SKM-1 treated with dmso at 0.1 percent for 144 hours (cell line): ENCODE data around the gene SWSAP1.
"Not testable (repeated sequence)": the region's sequence is repeated elsewhere in the genome, so short reads cannot be mapped to it uniquely, and the experiment has no call there.

ENCODE experiments used
- DNase-seq: peaks from one replicate; lab custom pipeline; 2025; ENCODE audit not compliant: unreplicated experiment; lab: John Stamatoyannopoulos, UW

SWSAP1 gene

GRCh38 chr19:11374433-11375142 lies at the start of gene SWSAP1:
SWSAP1 (plus strand) TSS chr19:11374666; CDS start chr19:11374681, 15 bp downstream.
- peak; percentile 100 for DNase-seq

GRCh38 chr19:11324748-11325389 lies 49.6 kb upstream of the SWSAP1 start:
- DNase-seq, result no peak

- DNase-seq, result no peak
Observed at GRCh38 chr19:11325544-11325943, 48.9 kb upstream of the SWSAP1 start.

- DNase-seq, result no peak
Observed at GRCh38 chr19:11330127-11330526, 44.3 kb upstream of the SWSAP1 start.

- DNase-seq, result no peak
Observed at GRCh38 chr19:11331502-11331901, 43.0 kb upstream of the SWSAP1 start.

GRCh38 chr19:11332822-11333221 lies 41.6 kb upstream of the SWSAP1 start:
- no peak for DNase-seq

- DNase-seq, result not testable (repeated sequence)
Observed at GRCh38 chr19:11333838-11334237, 40.6 kb upstream of the SWSAP1 start.

GRCh38 chr19:11335449-11336146 lies 38.9 kb upstream of the SWSAP1 start:
- no peak for DNase-seq

- DNase-seq, result no peak
Observed at GRCh38 chr19:11337080-11337479, 37.4 kb upstream of the SWSAP1 start.

- DNase-seq, result no peak
Observed at GRCh38 chr19:11338121-11338520, 36.3 kb upstream of the SWSAP1 start.

- DNase-seq, result no peak
Observed at GRCh38 chr19:11338569-11339253, 35.8 kb upstream of the SWSAP1 start.

- peak; percentile 43 for DNase-seq
Observed at GRCh38 chr19:11339254-11340098, 35.0 kb upstream of the SWSAP1 start, which contains the start of gene RAB3D. RAB3D (minus strand) TSS chr19:11339657; CDS start chr19:11337399, 2,258 bp downstream.

GRCh38 chr19:11340099-11340467 lies 34.4 kb upstream of the SWSAP1 start:
- DNase-seq, result not testable (repeated sequence)

GRCh38 chr19:11342429-11342828 lies 32.0 kb upstream of the SWSAP1 start:
- DNase-seq, result no peak

- no peak for DNase-seq
Observed at GRCh38 chr19:11345122-11345803, 29.2 kb upstream of the SWSAP1 start.

- peak; percentile 93 for DNase-seq
Observed at GRCh38 chr19:11346104-11346940, 28.1 kb upstream of the SWSAP1 start, which contains the start of the genes CCDC159 and TMEM205. CCDC159 (plus strand) TSS chr19:11346519; CDS start chr19:11346607, 88 bp downstream. TMEM205 (minus strand) TSS chr19:11346268; CDS start chr19:11345619, 649 bp downstream.

- DNase-seq, result no peak
Observed at GRCh38 chr19:11347546-11348039, 26.9 kb upstream of the SWSAP1 start.

GRCh38 chr19:11349171-11349570 lies 25.3 kb upstream of the SWSAP1 start:
- DNase-seq, result no peak

- not testable (repeated sequence) for DNase-seq
Observed at GRCh38 chr19:11354102-11354501, 20.4 kb upstream of the SWSAP1 start.
